ENCODE results near the gene CD276.
"Not testable (repeated sequence)": the region's sequence is repeated elsewhere in the genome, so short reads cannot be mapped to it uniquely, and the experiment has no call there.

CD276 gene

GRCh38 chr15:73697033-73697467 is 12.9 kb downstream of the CD276 start:
- Histone ChIP-seq H3K4me1 (ENCODE audit: control insufficient read depth, insufficient read depth, low read length) (peaks cover 10% of the 10 kb centered on the region), H3K27ac (ENCODE audit: insufficient read depth, low read depth, low read length, poor library complexity, severe bottlenecking) (no peak overlapping the region)

GRCh38 chr15:73699249-73700040 is 15.3 kb downstream of the CD276 start:
- no peaks in the 10 kb centered on the region for H3K27me3 ChIP-seq (ENCODE audit: control insufficient read depth, insufficient read depth, low read length, poor library complexity, severe bottlenecking)
- peaks cover 9% of the 10 kb centered on the region for H3K4me1 ChIP-seq (ENCODE audit: control insufficient read depth, insufficient read depth, low read length)
- no peaks in the 10 kb centered on the region for H3K36me3 ChIP-seq (ENCODE audit: control insufficient read depth, insufficient read depth, low read length)
- no peaks in the 10 kb centered on the region for H3K9me3 ChIP-seq (ENCODE audit: control insufficient read depth, low read length)
- H3K4me3 ChIP-seq (ENCODE audit: insufficient read depth, low read depth, low read length), result no peak overlapping the region
- 88 to 92% methylated on average over 14 of the region's 14 CpGs for WGBS, 2 experiments
- H3K27ac ChIP-seq (ENCODE audit: insufficient read depth, low read depth, low read length, poor library complexity, severe bottlenecking), result no peak overlapping the region

More at GRCh38 chr15:73697033-73697467, 12.9 kb downstream of the CD276 start:
- WGBS, 2 experiments, result 55 to 60% methylated on average over 9 of the region's 9 CpGs
- no peaks in the 10 kb centered on the region for H3K27me3 ChIP-seq (ENCODE audit: control insufficient read depth, insufficient read depth, low read length, poor library complexity, severe bottlenecking)
- no peaks in the 10 kb centered on the region for H3K9me3 ChIP-seq (ENCODE audit: control insufficient read depth, low read length)
- H3K36me3 ChIP-seq (ENCODE audit: control insufficient read depth, insufficient read depth, low read length), result no peaks in the 10 kb centered on the region
- no peak overlapping the region for H3K4me3 ChIP-seq (ENCODE audit: insufficient read depth, low read depth, low read length)

GRCh38 chr15:73700041-73700842 is 16.1 kb downstream of the CD276 start:
- H3K9me3 ChIP-seq (ENCODE audit: control insufficient read depth, low read length), result no peaks in the 10 kb centered on the region
- no peaks in the 10 kb centered on the region for H3K36me3 ChIP-seq (ENCODE audit: control insufficient read depth, insufficient read depth, low read length)
- WGBS, 2 experiments, result 31 to 38% methylated on average over 12 to 13 of the region's 13 CpGs

GRCh38 chr15:73702311-73703239 is 18.4 kb downstream of the CD276 start:
- H3K4me1 ChIP-seq (ENCODE audit: control insufficient read depth, insufficient read depth, low read length); H3K4me3 ChIP-seq (ENCODE audit: insufficient read depth, low read depth, low read length); H3K27ac ChIP-seq (ENCODE audit: insufficient read depth, low read depth, low read length, poor library complexity, severe bottlenecking); H3K27me3 ChIP-seq (ENCODE audit: control insufficient read depth, insufficient read depth, low read length, poor library complexity, severe bottlenecking); H3K9me3 ChIP-seq (ENCODE audit: control insufficient read depth, low read length): not testable (repeated sequence)
- H3K36me3 ChIP-seq (ENCODE audit: control insufficient read depth, insufficient read depth, low read length), result peaks cover 13% of the 10 kb centered on the region
- WGBS, 2 experiments, result 95 to 96% methylated on average over 33 of the region's 33 CpGs

More at GRCh38 chr15:73700041-73700842, 16.1 kb downstream of the CD276 start:
- Histone ChIP-seq H3K4me3 (ENCODE audit: insufficient read depth, low read depth, low read length) (no peak overlapping the region), H3K4me1 (ENCODE audit: control insufficient read depth, insufficient read depth, low read length) (peaks cover 9% of the 10 kb centered on the region), H3K27me3 (ENCODE audit: control insufficient read depth, insufficient read depth, low read length, poor library complexity, severe bottlenecking) (no peaks in the 10 kb centered on the region), H3K27ac (ENCODE audit: insufficient read depth, low read depth, low read length, poor library complexity, severe bottlenecking) (no peak overlapping the region)

GRCh38 chr15:73703601-73704000 is 19.4 kb downstream of the CD276 start:
- H3K9me3 ChIP-seq (ENCODE audit: control insufficient read depth, low read length); H3K27ac ChIP-seq (ENCODE audit: insufficient read depth, low read depth, low read length, poor library complexity, severe bottlenecking); H3K27me3 ChIP-seq (ENCODE audit: control insufficient read depth, insufficient read depth, low read length, poor library complexity, severe bottlenecking); H3K4me1 ChIP-seq (ENCODE audit: control insufficient read depth, insufficient read depth, low read length); H3K4me3 ChIP-seq (ENCODE audit: insufficient read depth, low read depth, low read length): not testable (repeated sequence)
- H3K36me3 ChIP-seq (ENCODE audit: control insufficient read depth, insufficient read depth, low read length), result peaks cover 19% of the 10 kb centered on the region
- 94 to 95% methylated on average over 23 of the region's 23 CpGs for WGBS, 2 experiments

- peaks cover 24% of the 10 kb centered on the region for H3K36me3 ChIP-seq (ENCODE audit: control insufficient read depth, insufficient read depth, low read length)
- not testable (repeated sequence) for H3K27ac ChIP-seq (ENCODE audit: insufficient read depth, low read depth, low read length, poor library complexity, severe bottlenecking)
- 93 to 94% methylated on average over 22 to 23 of the region's 23 CpGs for WGBS, 2 experiments
Measured at GRCh38 chr15:73704142-73704868, 20.1 kb downstream of the CD276 start.

GRCh38 chr15:73704869-73705645 is 20.9 kb downstream of the CD276 start:
- Histone ChIP-seq H3K27me3 (ENCODE audit: control insufficient read depth, insufficient read depth, low read length, poor library complexity, severe bottlenecking) (no peaks in the 10 kb centered on the region), H3K36me3 (ENCODE audit: control insufficient read depth, insufficient read depth, low read length) (peaks cover 30% of the 10 kb centered on the region), H3K9me3 (ENCODE audit: control insufficient read depth, low read length) (no peaks in the 10 kb centered on the region), H3K4me3 (ENCODE audit: insufficient read depth, low read depth, low read length) (no peak overlapping the region), H3K4me1 (ENCODE audit: control insufficient read depth, insufficient read depth, low read length) (no peaks in the 10 kb centered on the region), H3K27ac (ENCODE audit: insufficient read depth, low read depth, low read length, poor library complexity, severe bottlenecking) (no peak overlapping the region)
- 72 to 73% methylated on average over 13 of the region's 13 CpGs for WGBS, 2 experiments

More at GRCh38 chr15:73704142-73704868, 20.1 kb downstream of the CD276 start:
- not testable (repeated sequence) for H3K4me1 ChIP-seq (ENCODE audit: control insufficient read depth, insufficient read depth, low read length); H3K4me3 ChIP-seq (ENCODE audit: insufficient read depth, low read depth, low read length); H3K9me3 ChIP-seq (ENCODE audit: control insufficient read depth, low read length); H3K27me3 ChIP-seq (ENCODE audit: control insufficient read depth, insufficient read depth, low read length, poor library complexity, severe bottlenecking)

- H3K9me3 ChIP-seq (ENCODE audit: control insufficient read depth, low read length), result no peaks in the 10 kb centered on the region
- 95 to 97% methylated on average over 6 of the region's 6 CpGs for WGBS, 2 experiments
- no peak overlapping the region for H3K4me3 ChIP-seq (ENCODE audit: insufficient read depth, low read depth, low read length)
- H3K36me3 ChIP-seq (ENCODE audit: control insufficient read depth, insufficient read depth, low read length), result peaks cover 44% of the 10 kb centered on the region
- no peaks in the 10 kb centered on the region for H3K4me1 ChIP-seq (ENCODE audit: control insufficient read depth, insufficient read depth, low read length)
- no peak overlapping the region for H3K27ac ChIP-seq (ENCODE audit: insufficient read depth, low read depth, low read length, poor library complexity, severe bottlenecking)
- H3K27me3 ChIP-seq (ENCODE audit: control insufficient read depth, insufficient read depth, low read length, poor library complexity, severe bottlenecking), result no peaks in the 10 kb centered on the region
Measured at GRCh38 chr15:73708691-73709090, 24.5 kb downstream of the CD276 start.

GRCh38 chr15:73709241-73709640 is 25.1 kb downstream of the CD276 start:
- Histone ChIP-seq H3K36me3 (ENCODE audit: control insufficient read depth, insufficient read depth, low read length) (peaks cover 44% of the 10 kb centered on the region), H3K4me3 (ENCODE audit: insufficient read depth, low read depth, low read length) (no peak overlapping the region), H3K9me3 (ENCODE audit: control insufficient read depth, low read length) (no peaks in the 10 kb centered on the region), H3K27ac (ENCODE audit: insufficient read depth, low read depth, low read length, poor library complexity, severe bottlenecking) (no peak overlapping the region), H3K4me1 (ENCODE audit: control insufficient read depth, insufficient read depth, low read length) (no peaks in the 10 kb centered on the region), H3K27me3 (ENCODE audit: control insufficient read depth, insufficient read depth, low read length, poor library complexity, severe bottlenecking) (no peaks in the 10 kb centered on the region)
- WGBS, 2 experiments, result 93 to 96% methylated on average over 6 of the region's 6 CpGs

Data from ectodermal cell (in vitro differentiated cells).